GM12891 (cell line): ENCODE results near the gene ARMC9.

Source experiments
- POLR2A ChIP-seq: IDR thresholded peaks from 2 replicates; pipeline ENCODE4 v1.6.1; 2011; ENCODE audit warnings: low read depth, low read length, control low read depth
- POLR2AphosphoS5 ChIP-seq: IDR thresholded peaks from 2 replicates; pipeline ENCODE4 v1.6.1; 2011; ENCODE audit warnings: low read depth, low read length, control low read depth
- SPI1 ChIP-seq: IDR thresholded peaks from 2 replicates; pipeline ENCODE4 v1.6.1; 2011; ENCODE audit warnings: low read depth, low read length, control low read depth
- TAF1 ChIP-seq: IDR thresholded peaks from 2 replicates; pipeline ENCODE4 v1.6.1; 2011; ENCODE audit warnings: low read depth, low read length, control low read depth

DNA sequence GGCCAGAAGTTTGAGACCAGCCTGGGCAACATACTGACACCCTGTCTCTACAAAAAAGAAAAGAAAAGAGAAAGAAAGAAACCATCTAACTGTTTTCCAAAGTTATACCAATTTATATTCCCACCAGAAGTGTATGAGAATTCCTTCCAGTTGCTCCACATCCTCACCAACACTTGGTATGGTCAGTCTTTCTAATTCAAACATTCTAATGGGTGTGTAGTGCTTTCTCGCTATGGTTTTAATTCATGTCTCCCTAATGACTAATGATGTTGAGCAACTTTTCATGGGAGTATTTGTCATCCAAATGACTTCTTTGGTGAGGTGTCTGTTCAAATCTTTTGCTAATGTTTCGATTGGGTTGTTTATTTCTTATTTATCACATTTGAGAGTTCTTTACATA is 186.5 kb downstream of the ARMC9 start:
- no peak for TF ChIP-seq TAF1
- no peak for TF ChIP-seq POLR2A
- TF ChIP-seq POLR2AphosphoS5, result no peak
- no peak for TF ChIP-seq SPI1
